B cell (primary cell): ENCODE data around the gene SEMA3A. TPM values are rescaled to one million over a fixed set of nuclear protein-coding genes. Genes with fewer than 3 reads are reported as not detected.

ENCODE experiments used
- ATAC-seq: fragments of 200-7000 bp; cut with Tn5 transposase; one replicate; pipeline ENCODE4 v1.10.0; 2021; ENCODE audit warnings: low read depth, mild to moderate bottlenecking, moderate number of reproducible peaks, moderate library complexity
- CTCF ChIA-PET: fragments of 350-600 bp; sonication (Branson Sonifier 250); formaldehyde crosslinking; loops from one replicate; lab custom pipeline; 2021; ENCODE audit warnings: antibody characterized with exemption, inconsistent platforms; lab: Charles Lee
- POLR2A ChIA-PET: fragments of 350-600 bp; sonication (Branson Sonifier 250); formaldehyde crosslinking; loops from one replicate; lab custom pipeline; 2021; ENCODE audit warnings: antibody characterized with exemption; lab: Charles Lee
- DNase-seq: peaks from one replicate; pipeline ENCODE4 v3.0.0; 2013
- H2AFZ ChIP-seq: 2 replicates; pipeline ENCODE4 v1.6.1; 2012; ENCODE audit warnings: mild to moderate bottlenecking, low read depth, low read length; ENCODE audit not compliant: insufficient read depth, poor library complexity, severe bottlenecking
- H3K27ac ChIP-seq, 2 donors: 1 replicate in 1 of 2; 2 replicates in 1 of 2; pipeline ENCODE4 v1.5.1; 2012 to 2013; ENCODE audit warnings: low read length in 2 of 2, mild to moderate bottlenecking in 2 of 2, moderate library complexity in 1 of 2
- H3K27me3 ChIP-seq, 4 experiments: fragments of 200-600 bp in 1 of 4; sonication (generic) in 1 of 4; replicated peaks in 1 of 4; 1 replicate in 2 of 4; 2 replicates in 2 of 4; pipeline versions ENCODE4 v1.6.1 to v1.7.0; 2013 to 2016; ENCODE audit warnings: low read length in 3 of 4, mild to moderate bottlenecking in 2 of 4, mixed read lengths in 1 of 4, moderate library complexity in 1 of 4; ENCODE audit not compliant: insufficient read depth in 4 of 4, control insufficient read depth in 3 of 4; ENCODE audit errors: control extremely low read depth in 1 of 4
- H3K36me3 ChIP-seq, 2 experiments: replicated peaks in 1 of 2; 1 replicate in 1 of 2; 2 replicates in 1 of 2; pipeline versions ENCODE4 v1.6.1 to v1.7.1; 2013; ENCODE audit warnings: low read length in 1 of 2; ENCODE audit not compliant: insufficient read depth in 2 of 2, control insufficient read depth in 1 of 2; ENCODE audit errors: control extremely low read depth in 1 of 2, extremely low read depth in 1 of 2
- H3K4me1 ChIP-seq, 2 donors: fragments of 200-600 bp in 1 of 2; sonication (generic) in 1 of 2; 1 replicate in 1 of 2; 2 replicates in 1 of 2; pipeline versions ENCODE4 v1.5.1 to v1.6.1; 2013 to 2017; ENCODE audit warnings: low read length in 2 of 2; ENCODE audit not compliant: control insufficient read depth in 2 of 2, insufficient read depth in 2 of 2
- H3K4me2 ChIP-seq: replicated peaks from 2 replicates; pipeline ENCODE3; 2012; ENCODE audit warnings: mild to moderate bottlenecking, low read depth, low read length; ENCODE audit not compliant: poor library complexity, severe bottlenecking
- H3K4me3 ChIP-seq, 5 experiments: fragments of 200-600 bp in 1 of 5; sonication (generic) in 1 of 5; 1 replicate in 3 of 5; 2 replicates in 2 of 5; pipeline versions ENCODE4 v1.5.1 to v1.7.0; 2011 to 2016; ENCODE audit warnings: low read length in 4 of 5, mild to moderate bottlenecking in 4 of 5, low read depth in 2 of 5, control low read depth in 1 of 5, moderate library complexity in 1 of 5; ENCODE audit not compliant: insufficient read depth in 1 of 5; ENCODE audit errors: control extremely low read depth in 1 of 5, extremely low read depth in 1 of 5
- H3K79me2 ChIP-seq: fragments of 200-600 bp; sonication (generic); one replicate; pipeline ENCODE4 v1.6.0; 2016; ENCODE audit warnings: low read length; ENCODE audit not compliant: control insufficient read depth, insufficient read depth
- H3K9ac ChIP-seq: fragments of 200-600 bp; sonication (generic); 2 replicates; pipeline ENCODE4 v1.6.1; 2017; ENCODE audit warnings: mild to moderate bottlenecking, low read length, moderate library complexity
- H3K9me3 ChIP-seq, 3 donors: one replicate each; pipeline versions ENCODE4 v1.6.1 to v1.7.1; 2013; ENCODE audit warnings: low read length in 2 of 3; ENCODE audit not compliant: control insufficient read depth in 2 of 3, insufficient read depth in 1 of 3; ENCODE audit errors: control extremely low read depth in 1 of 3
- H4K20me1 ChIP-seq: 2 replicates; pipeline ENCODE4 v1.6.0; 2012; ENCODE audit warnings: mild to moderate bottlenecking, low read length; ENCODE audit not compliant: insufficient read depth, control insufficient read depth, poor library complexity, severe bottlenecking
- H3K27ac Mint-ChIP-seq: one replicate; pipeline ENCODE4 v1.8.0; 2021; ENCODE audit warnings: mixed read lengths
- H3K27me3 Mint-ChIP-seq: one replicate; pipeline ENCODE4 v1.8.0; 2021; ENCODE audit warnings: mixed read lengths
- H3K4me1 Mint-ChIP-seq: one replicate; pipeline ENCODE4 v1.8.0; 2021; ENCODE audit warnings: mixed read lengths
- H3K4me3 Mint-ChIP-seq: one replicate; pipeline ENCODE4 v1.8.0; 2021; ENCODE audit warnings: mixed read lengths
- H3K9me3 Mint-ChIP-seq: one replicate; pipeline ENCODE4 v1.8.0; 2022; ENCODE audit warnings: mixed read lengths; ENCODE audit not compliant: insufficient read depth
- CTCF ChIP-seq: fragments of 200-600 bp; IDR thresholded peaks from one replicate; pipeline ENCODE4 v1.8.0; 2022; ENCODE audit warnings: antibody characterized with exemption, mild to moderate bottlenecking
- EZH2 ChIP-seq: IDR thresholded peaks from 2 replicates; pipeline ENCODE4 v1.6.1; 2012; ENCODE audit warnings: borderline replicate concordance, low read depth, mild to moderate bottlenecking, moderate library complexity, low read length; ENCODE audit not compliant: insufficient read depth, poor library complexity, severe bottlenecking
- WGBS: methylation state at CpG from one replicate; pipeline ENCODE4 v1.1.5; 2013; ENCODE audit warnings: missing lambda C conversion rate; ENCODE audit not compliant: insufficient coverage; 5-methylcytosine and 5-hydroxymethylcytosine counted together
- intact Hi-C: fragments of 100-400 bp; cut with micrococcal nuclease; formaldehyde crosslinking; loops from one replicate; pipeline ENCODE4 v1.10.0; 2022
- polyA plus RNA-seq: library from polyadenylated mRNA; depleted of rRNA; stranded (reverse); fragments of >200 nt; gene quantifications from 2 replicates; pipeline ENCODE4 v1.2.3, GENCODE V29; 2012
- total RNA-seq, 2 donors: library from RNA; stranded (reverse); fragments of 120-200 nt in 1 of 2; gene quantifications; 1 replicate in 1 of 2; 2 replicates in 1 of 2; pipeline versions ENCODE4 v1.2.3 to v1.2.4, GENCODE V29; 2013 to 2022

The SEMA3A gene
- total and polyA plus RNA-seq, 2 donors (not counting 1 experiment from before 2014, with no cell fraction given): not detected

- no peaks in the 10 kb centered on the region for H3K36me3 ChIP-seq
- no peak overlapping the region for H3K27ac ChIP-seq
- Mint-ChIP-seq H3K4me3 (no peak overlapping the region), H3K27ac (no peak overlapping the region), H3K4me1 (no peaks in the 10 kb centered on the region), H3K27me3 (no peaks in the 10 kb centered on the region), H3K9me3 (no peaks in the 10 kb centered on the region)
- no peaks in the 10 kb centered on the region for H4K20me1 ChIP-seq
- H3K9ac ChIP-seq: no peak overlapping the region
- no peaks in the 10 kb centered on the region for H3K9me3 ChIP-seq
- ATAC-seq (no peak), DNase-seq (no peak)
- no CpG with 5 or more reads among the region's 1 CpG for WGBS
- no peaks in the 10 kb centered on the region for H3K27me3 ChIP-seq
- no peak overlapping the region for H2AFZ ChIP-seq
- no peak overlapping the region for H3K4me2 ChIP-seq
- CTCF ChIA-PET: interaction anchor here (1.1 to 1.2 kb wide), 3 partner anchors 10 to 1815 kb away, joined by 3 to 4 read pairs (median 4); no protein-coding TSS in a partner anchor
- intact Hi-C loops: no loop called here
- no peak overlapping the region for H3K4me3 ChIP-seq
- POLR2A ChIA-PET: no interaction called here
- H3K79me2 ChIP-seq: no peaks in the 10 kb centered on the region
- no peaks in the 10 kb centered on the region for H3K4me1 ChIP-seq
- TF ChIP-seq EZH2: no peak
- TF ChIP-seq CTCF: no peak
These were observed 260.4 kb downstream of the SEMA3A start for GRCh38 chr7:83934118-83934734.

GRCh38 chr7:83931968-83932367, 262.6 kb downstream of the SEMA3A start:
- Mint-ChIP-seq H3K9me3 (no peaks in the 10 kb centered on the region), H3K27me3 (no peaks in the 10 kb centered on the region), H3K4me1 (no peaks in the 10 kb centered on the region), H3K4me3 (no peak overlapping the region), H3K27ac (no peak overlapping the region)
- H3K9ac ChIP-seq: no peak overlapping the region
- no peak for TF ChIP-seq CTCF
- no peak for TF ChIP-seq EZH2
- ATAC-seq (no peak), DNase-seq (no peak)
- no peaks in the 10 kb centered on the region for H3K79me2 ChIP-seq
- no peak overlapping the region for H3K4me2 ChIP-seq
- H3K36me3 ChIP-seq: no peaks in the 10 kb centered on the region
- intact Hi-C loops: no loop called here
- ChIA-PET CTCF (interaction anchor here (0.6 to 1.5 kb wide), 2 partner anchors 9 to 24 kb away, joined by 3 to 5 read pairs; no protein-coding TSS in a partner anchor), POLR2A (no interaction called here)
- H2AFZ ChIP-seq: no peak overlapping the region
- no peak overlapping the region for H3K4me3 ChIP-seq
- H3K4me1 ChIP-seq: no peaks in the 10 kb centered on the region
- H3K27me3 ChIP-seq: no peaks in the 10 kb centered on the region
- no peaks in the 10 kb centered on the region for H3K9me3 ChIP-seq
- no CpG with 5 or more reads among the region's 2 CpGs for WGBS
- H4K20me1 ChIP-seq: no peaks in the 10 kb centered on the region
- H3K27ac ChIP-seq: no peak overlapping the region
